ENCODE measurements around the gene CFAP57.

GRCh38 chr1:43235040-43235439 lies 62.9 kb downstream of the CFAP57 start:
- TF ChIP-seq CTCF (IDR thresholded peaks at IDR 0.05), result no peak
- no peak for TF ChIP-seq POLR2A (IDR thresholded peaks at IDR 0.05)

Measured in uterus (tissue), 2 donors.